ENCODE measurements around the gene TRAFD1. TPM values are rescaled to one million over a fixed set of nuclear protein-coding genes. Genes with fewer than 3 reads are reported as not detected.

Gene TRAFD1
- total and polyA plus RNA-seq, 2 donors (not counting 3 experiments of a cell fraction or from before 2014, with no cell fraction given) = 20.3 to 24.9 TPM

GRCh38 chr12:112149596-112149995 lies 24.2 kb downstream of the TRAFD1 start:
- POLR2A ChIA-PET = no interaction called here
- H2AFZ ChIP-seq (ENCODE audit: low read depth, low read length) = no peak overlapping the region
- peaks cover 5% of the 10 kb centered on the region for H3K4me1 ChIP-seq (ENCODE audit: control insufficient read depth, extremely low read depth, insufficient read depth, low read length)
- no peak for DNase-seq (ENCODE audit: low read depth, low spot score)
- no peaks in the 10 kb centered on the region for H4K20me1 ChIP-seq (replicated peaks; ENCODE audit: control insufficient read depth, extremely low read depth, insufficient read depth, low read length)
- no peak overlapping the region for H3K9ac ChIP-seq (replicated peaks; ENCODE audit: extremely low read depth, insufficient read depth, low read length)
- TF ChIP-seq POLR2A (IDR thresholded peaks at IDR 0.05; ENCODE audit: low read depth, low read length) (no peak), JUN (IDR thresholded peaks at IDR 0.05; ENCODE audit: borderline replicate concordance, insufficient read depth, insufficient read length, low read depth) (no peak)
- no peak overlapping the region for H3K4me2 ChIP-seq (ENCODE audit: insufficient read depth, low read length)
- H3K9me3 ChIP-seq (replicated peaks; ENCODE audit: control insufficient read depth, insufficient read depth, low read length) = no peaks in the 10 kb centered on the region
- H3K27ac ChIP-seq (ENCODE audit: insufficient read depth, low read depth, low read length) = no peak overlapping the region
- H3K9me1 ChIP-seq (replicated peaks; ENCODE audit: control insufficient read depth, extremely low read depth, insufficient read depth, low read length) = no peaks in the 10 kb centered on the region
- dilution Hi-C loops (cut with MboI; ENCODE audit: extremely low pct_ligation_motif_present, low sequenced_read_pairs) (no loop called here), intact Hi-C loops (cut with micrococcal nuclease) (no loop called here)
- FAIRE-seq = no peak
- H3K27me3 ChIP-seq (ENCODE audit: control insufficient read depth in 2 of 2, insufficient read depth in 2 of 2, low read length in 2 of 2) = no peaks in the 10 kb centered on the region
- H3K79me2 ChIP-seq (ENCODE audit: control insufficient read depth, insufficient read depth, low read length) = no peaks in the 10 kb centered on the region
- H3K4me3 ChIP-seq (replicated peaks in 1 of 3; ENCODE audit: insufficient read depth in 1 of 3, low read depth in 1 of 3, low read length in 3 of 3) = no peak overlapping the region
- BruUV-seq (replicated peaks) = no TSS peak
- H3K36me3 ChIP-seq (ENCODE audit: control insufficient read depth in 2 of 2, extremely low read depth in 1 of 2, insufficient read depth in 2 of 2, low read length in 2 of 2) = peaks cover 16 to 24% of the 10 kb centered on the region in 2 experiments
- CTCF ChIA-PET = no interaction called here

GRCh38 chr12:112151766-112152541 lies 26.6 kb downstream of the TRAFD1 start:
- Histone ChIP-seq H3K9ac (replicated peaks; ENCODE audit: extremely low read depth, insufficient read depth, low read length) (no peak overlapping the region), H3K4me1 (ENCODE audit: control insufficient read depth, extremely low read depth, insufficient read depth, low read length) (peaks cover 2% of the 10 kb centered on the region), H3K27me3 (ENCODE audit: control insufficient read depth in 2 of 2, insufficient read depth in 2 of 2, low read length in 2 of 2) (no peaks in the 10 kb centered on the region), H3K79me2 (ENCODE audit: control insufficient read depth, insufficient read depth, low read length) (no peaks in the 10 kb centered on the region), H3K4me3 (replicated peaks in 1 of 3; ENCODE audit: insufficient read depth in 1 of 3, low read depth in 1 of 3, low read length in 3 of 3) (no peak overlapping the region), H4K20me1 (replicated peaks; ENCODE audit: control insufficient read depth, extremely low read depth, insufficient read depth, low read length) (no peaks in the 10 kb centered on the region), H3K27ac (ENCODE audit: insufficient read depth, low read depth, low read length) (no peak overlapping the region), H3K4me2 (ENCODE audit: insufficient read depth, low read length) (no peak overlapping the region), H3K36me3 (ENCODE audit: control insufficient read depth in 2 of 2, extremely low read depth in 1 of 2, insufficient read depth in 2 of 2, low read length in 2 of 2) (peaks cover 14 to 19% of the 10 kb centered on the region in 2 experiments), H2AFZ (ENCODE audit: low read depth, low read length) (no peak overlapping the region), H3K9me1 (replicated peaks; ENCODE audit: control insufficient read depth, extremely low read depth, insufficient read depth, low read length) (no peaks in the 10 kb centered on the region), H3K9me3 (replicated peaks; ENCODE audit: control insufficient read depth, insufficient read depth, low read length) (no peaks in the 10 kb centered on the region)
- BruUV-seq (replicated peaks) = no TSS peak
- ChIA-PET POLR2A (no interaction called here), CTCF (interaction anchor here (1.1 kb wide), 2 partner anchors 19 to 259 kb away, joined by 3 read pairs; no protein-coding TSS in a partner anchor)
- dilution Hi-C loops (cut with MboI; ENCODE audit: extremely low pct_ligation_motif_present, low sequenced_read_pairs) = no loop called here
- TF ChIP-seq JUN (IDR thresholded peaks at IDR 0.05; ENCODE audit: borderline replicate concordance, insufficient read depth, insufficient read length, low read depth) (no peak), POLR2A (IDR thresholded peaks at IDR 0.05; ENCODE audit: low read depth, low read length) (no peak), MAX (IDR thresholded peaks at IDR 0.05; ENCODE audit: insufficient read depth, insufficient read length) (no peak), FOS (IDR thresholded peaks at IDR 0.05; ENCODE audit: borderline replicate concordance, insufficient read depth, low read length) (no peak), CTCF (IDR thresholded peaks at IDR 0.05; ENCODE audit: extremely low read depth in 1 of 2, insufficient read depth in 1 of 2, low read depth in 1 of 2, low read length in 2 of 2) (no peak), GATA2 (IDR thresholded peaks at IDR 0.05; ENCODE audit: insufficient read depth, insufficient read length, low read depth, low read length) (no peak)
- intact Hi-C loops (cut with micrococcal nuclease) = no loop called here
- DNase-seq (ENCODE audit: low read depth, low spot score) = no peak
- no peak for FAIRE-seq
